ENCODE measurements around the gene HYI. TPM values are rescaled to one million over a fixed set of nuclear protein-coding genes. Genes with fewer than 3 reads are reported as not detected.

HYI gene
- total and polyA plus RNA-seq, 2 donors (not counting 1 experiment from before 2014, with no cell fraction given): 26.3 to 36.5 TPM

DNA sequence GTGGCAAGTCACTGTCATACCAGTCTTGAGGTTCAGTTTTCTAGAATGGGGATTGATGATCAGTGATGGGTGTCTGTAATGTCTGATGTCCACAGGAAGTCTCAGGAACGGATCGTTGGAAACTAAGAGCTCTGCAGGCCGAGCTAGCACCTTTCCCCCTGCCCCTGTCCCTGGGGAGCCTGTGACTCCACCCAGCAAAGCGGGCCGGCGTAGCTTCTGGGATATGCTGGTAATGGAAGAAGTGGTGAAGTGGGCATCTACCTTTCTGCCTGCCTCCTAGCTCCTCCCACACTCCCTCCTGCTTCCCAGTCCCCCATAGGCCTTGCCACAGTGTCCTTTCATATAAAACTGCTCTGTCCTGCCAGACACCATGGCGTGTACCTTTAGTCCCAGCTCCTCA lies 13.4 kb downstream of the HYI start:
- no peak for DNase-seq (ENCODE audit: low read depth in 2 of 2)
- peaks cover 32% of the 10 kb centered on the region for H3K36me3 ChIP-seq (ENCODE audit: control insufficient read depth, insufficient read depth, low read length)

GRCh38 chr1:43439781-43440180 lies 13.9 kb downstream of the HYI start:
- H3K27ac ChIP-seq (ENCODE audit: insufficient read depth, low read length): no peak overlapping the region
- H3K4me3 ChIP-seq (replicated peaks in 1 of 4; ENCODE audit: control extremely low read depth in 1 of 4, insufficient read depth in 1 of 4, low read depth in 3 of 4, low read length in 4 of 4): no peak overlapping the region
- H2AFZ ChIP-seq (ENCODE audit: low read length): no peak overlapping the region
- H3K4me1 ChIP-seq (ENCODE audit: control insufficient read depth, extremely low read depth, insufficient read depth, low read length): peaks cover 11% of the 10 kb centered on the region
- no peaks in the 10 kb centered on the region for H3K79me2 ChIP-seq (ENCODE audit: control insufficient read depth, insufficient read depth, low read length)
- H3K4me2 ChIP-seq (ENCODE audit: extremely low read depth, insufficient read depth, low read length): no peak overlapping the region
- TF ChIP-seq EZH2 (IDR thresholded peaks at IDR 0.05; ENCODE audit: low read length, missing control alignments) (no peak), CTCF (conservative IDR thresholded peaks at IDR 0.05 in 1 of 2, IDR thresholded peaks at IDR 0.05 in 1 of 2; ENCODE audit: low read depth in 1 of 2, low read length in 2 of 2) (no peak)
- no peak overlapping the region for H3K9ac ChIP-seq (ENCODE audit: insufficient read depth, low read length)
- H3K9me3 ChIP-seq (ENCODE audit: control insufficient read depth, insufficient read depth, low read depth, low read length): no peaks in the 10 kb centered on the region
- no peaks in the 10 kb centered on the region for H4K20me1 ChIP-seq (ENCODE audit: control insufficient read depth, extremely low read depth, insufficient read depth, low read length)
- H3K27me3 ChIP-seq (ENCODE audit: control insufficient read depth, insufficient read depth, low read length): no peaks in the 10 kb centered on the region
- DNase-seq (ENCODE audit: low read depth in 2 of 2): no peak
- H3K36me3 ChIP-seq (ENCODE audit: control insufficient read depth, insufficient read depth, low read length): peaks cover 32% of the 10 kb centered on the region

More for the DNA sequence above, 13.4 kb downstream of the HYI start:
- Histone ChIP-seq H2AFZ (ENCODE audit: low read length) (no peak overlapping the region), H3K4me1 (ENCODE audit: control insufficient read depth, extremely low read depth, insufficient read depth, low read length) (peaks cover 8% of the 10 kb centered on the region), H3K27ac (ENCODE audit: insufficient read depth, low read length) (no peak overlapping the region), H3K79me2 (ENCODE audit: control insufficient read depth, insufficient read depth, low read length) (no peaks in the 10 kb centered on the region), H3K4me3 (replicated peaks in 1 of 4; ENCODE audit: control extremely low read depth in 1 of 4, insufficient read depth in 1 of 4, low read depth in 3 of 4, low read length in 4 of 4) (no peak overlapping the region), H3K27me3 (ENCODE audit: control insufficient read depth, insufficient read depth, low read length) (no peaks in the 10 kb centered on the region), H3K4me2 (ENCODE audit: extremely low read depth, insufficient read depth, low read length) (no peak overlapping the region), H3K9me3 (ENCODE audit: control insufficient read depth, insufficient read depth, low read depth, low read length) (no peaks in the 10 kb centered on the region), H4K20me1 (ENCODE audit: control insufficient read depth, extremely low read depth, insufficient read depth, low read length) (no peaks in the 10 kb centered on the region), H3K9ac (ENCODE audit: insufficient read depth, low read length) (no peak overlapping the region)
- TF ChIP-seq CTCF (conservative IDR thresholded peaks at IDR 0.05 in 1 of 2, IDR thresholded peaks at IDR 0.05 in 1 of 2; ENCODE audit: low read depth in 1 of 2, low read length in 2 of 2): no peak
- no peak for TF ChIP-seq EZH2 (IDR thresholded peaks at IDR 0.05; ENCODE audit: low read length, missing control alignments)

GRCh38 chr1:43438953-43439581 lies 14.7 kb downstream of the HYI start:
- Histone ChIP-seq H2AFZ (ENCODE audit: low read length) (no peak overlapping the region), H3K9ac (ENCODE audit: insufficient read depth, low read length) (no peak overlapping the region), H3K4me2 (ENCODE audit: extremely low read depth, insufficient read depth, low read length) (no peak overlapping the region), H4K20me1 (ENCODE audit: control insufficient read depth, extremely low read depth, insufficient read depth, low read length) (no peaks in the 10 kb centered on the region), H3K36me3 (ENCODE audit: control insufficient read depth, insufficient read depth, low read length) (peaks cover 33% of the 10 kb centered on the region), H3K4me1 (ENCODE audit: control insufficient read depth, extremely low read depth, insufficient read depth, low read length) (peaks cover 11% of the 10 kb centered on the region), H3K4me3 (replicated peaks in 1 of 4; ENCODE audit: control extremely low read depth in 1 of 4, insufficient read depth in 1 of 4, low read depth in 3 of 4, low read length in 4 of 4) (no peak overlapping the region), H3K27ac (ENCODE audit: insufficient read depth, low read length) (no peak overlapping the region), H3K27me3 (ENCODE audit: control insufficient read depth, insufficient read depth, low read length) (no peaks in the 10 kb centered on the region), H3K9me3 (ENCODE audit: control insufficient read depth, insufficient read depth, low read depth, low read length) (no peaks in the 10 kb centered on the region), H3K79me2 (ENCODE audit: control insufficient read depth, insufficient read depth, low read length) (no peaks in the 10 kb centered on the region)
- DNase-seq (ENCODE audit: low read depth in 2 of 2): no peak
- TF ChIP-seq EZH2 (IDR thresholded peaks at IDR 0.05; ENCODE audit: low read length, missing control alignments) (no peak), CTCF (conservative IDR thresholded peaks at IDR 0.05 in 1 of 2, IDR thresholded peaks at IDR 0.05 in 1 of 2; ENCODE audit: low read depth in 1 of 2, low read length in 2 of 2) (no peak)
